Kidney (tissue), 14 donors: ENCODE data around the gene NCEH1. TPM values are rescaled to one million over a fixed set of nuclear protein-coding genes. Genes with fewer than 3 reads are reported as not detected.

ENCODE experiments used
- DNase-seq, 5 donors: peaks; one replicate each; pipeline ENCODE4 v3.0.0-alpha.2; 2013 to 2020
- FAIRE-seq: peaks from 2 replicates; lab custom pipeline; 2012; peaks lifted over from hg19 to GRCh38; lab: Jason Lieb, UNC
- H3K27ac ChIP-seq, 2 donors: one replicate each; pipeline ENCODE4 v1.7.0; 2013; ENCODE audit warnings: low read depth in 2 of 2, low read length in 2 of 2, inconsistent platforms in 1 of 2
- H3K27me3 ChIP-seq: one replicate; pipeline ENCODE4 v1.7.1; 2013; ENCODE audit warnings: low read length, inconsistent platforms; ENCODE audit not compliant: control insufficient read depth, insufficient read depth
- H3K36me3 ChIP-seq, 3 donors: one replicate each; pipeline versions ENCODE4 v1.7.0 to v1.7.1; 2013; ENCODE audit warnings: low read length in 3 of 3, control low read depth in 1 of 3, inconsistent platforms in 1 of 3; ENCODE audit not compliant: insufficient read depth in 3 of 3, control insufficient read depth in 2 of 3
- H3K4me1 ChIP-seq, 3 donors: one replicate each; pipeline versions ENCODE4 v1.7.0 to v1.7.1; 2013; ENCODE audit warnings: low read length in 3 of 3, inconsistent platforms in 1 of 3, low read depth in 1 of 3; ENCODE audit not compliant: control insufficient read depth in 2 of 3, insufficient read depth in 2 of 3
- H3K4me3 ChIP-seq, 3 donors: one replicate each; pipeline versions ENCODE4 v1.7.0 to v1.8.1; 2013; ENCODE audit warnings: low read length in 3 of 3, control low read depth in 1 of 3, inconsistent platforms in 1 of 3
- H3K9ac ChIP-seq, 3 donors: one replicate each; pipeline versions ENCODE4 v1.7.0 to v1.7.1; 2013; ENCODE audit warnings: low read length in 3 of 3, control low read depth in 1 of 3, inconsistent platforms in 1 of 3
- H3K9me3 ChIP-seq, 3 donors: one replicate each; pipeline versions ENCODE4 v1.7.0 to v1.7.1; 2013; ENCODE audit warnings: low read length in 3 of 3, control low read depth in 1 of 3, inconsistent platforms in 1 of 3; ENCODE audit not compliant: control insufficient read depth in 2 of 3, insufficient read depth in 1 of 3
- intact Hi-C: fragments of 100-400 bp; cut with DNase I; formaldehyde crosslinking; loops from one replicate; pipeline ENCODE4 v1.11.1; 2022
- polyA plus RNA-seq: library from polyadenylated mRNA; stranded (reverse); fragments of 350-450 nt; fragmentation: Illumina TruSeq; extraction: RNeasy Lipid Tissue Mini Kit (QIAGEN cat#74804); gene quantifications from one replicate; pipeline ENCODE4 v1.2.3, GENCODE V29; 2014; ENCODE audit warnings: low read depth, low replicate concordance; ENCODE audit not compliant: insufficient read depth
- total RNA-seq: library from RNA; stranded (reverse); fragmentation: NEBNext Ultra II Directional; extraction: Animal tissue kit (Norgen Biotek cat#: 25700); gene quantifications from one replicate; pipeline ENCODE4 v1.2.1, GENCODE V29; 2021
- TF ChIP-seq, protein P1 (sequence below): IDR thresholded peaks from 3 replicates; pipeline ENCODE4 v1.5.1; 2012; ENCODE audit warnings: mild to moderate bottlenecking, moderate library complexity, borderline replicate concordance; ENCODE audit not compliant: insufficient read depth; ENCODE audit errors: extremely low read depth
- donor health status: control.
- donor health status: control.
- donor health status: control.
- donor health status: control.
- donor health status: control.
- donor health status: DM: yes; HTN: yes; CAD: no.
- donor health status: Normal renal cell carcinoma (clear cell type).

Gene NCEH1
- total and polyA plus RNA-seq, 2 donors from 2014 or later: 6.7 to 43.6 TPM

DNA sequence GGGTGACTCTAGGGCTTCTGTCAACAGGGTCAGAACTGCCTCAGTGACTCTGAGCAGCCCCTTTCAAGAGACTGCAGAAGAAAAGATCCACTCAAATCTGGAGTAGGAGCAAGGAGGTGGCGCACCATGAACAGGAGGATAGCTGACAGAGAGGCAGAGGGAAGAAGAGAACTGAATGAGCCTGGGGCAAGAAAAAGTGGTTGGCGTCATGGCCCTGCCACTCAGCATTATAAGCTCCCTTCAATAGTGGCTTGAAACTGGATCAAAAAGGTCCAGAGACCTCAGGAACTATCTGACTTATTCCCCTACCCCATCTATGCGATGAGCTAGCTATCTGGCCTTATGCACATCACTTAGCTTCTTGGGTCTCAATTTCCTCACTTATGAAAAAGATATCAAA, 66.6 kb downstream of the NCEH1 start:
- no peak overlapping the region for H3K27ac ChIP-seq
- intact Hi-C loops: no loop called here
- H3K9me3 ChIP-seq: no peaks in the 10 kb centered on the region
- FAIRE-seq (no peak), DNase-seq (no peak)
- no peak overlapping the region for H3K9ac ChIP-seq
- peaks cover 0 to 18% (median 4%) of the 10 kb centered on the region in 3 donors for H3K36me3 ChIP-seq
- TF ChIP-seq, protein P1, sequence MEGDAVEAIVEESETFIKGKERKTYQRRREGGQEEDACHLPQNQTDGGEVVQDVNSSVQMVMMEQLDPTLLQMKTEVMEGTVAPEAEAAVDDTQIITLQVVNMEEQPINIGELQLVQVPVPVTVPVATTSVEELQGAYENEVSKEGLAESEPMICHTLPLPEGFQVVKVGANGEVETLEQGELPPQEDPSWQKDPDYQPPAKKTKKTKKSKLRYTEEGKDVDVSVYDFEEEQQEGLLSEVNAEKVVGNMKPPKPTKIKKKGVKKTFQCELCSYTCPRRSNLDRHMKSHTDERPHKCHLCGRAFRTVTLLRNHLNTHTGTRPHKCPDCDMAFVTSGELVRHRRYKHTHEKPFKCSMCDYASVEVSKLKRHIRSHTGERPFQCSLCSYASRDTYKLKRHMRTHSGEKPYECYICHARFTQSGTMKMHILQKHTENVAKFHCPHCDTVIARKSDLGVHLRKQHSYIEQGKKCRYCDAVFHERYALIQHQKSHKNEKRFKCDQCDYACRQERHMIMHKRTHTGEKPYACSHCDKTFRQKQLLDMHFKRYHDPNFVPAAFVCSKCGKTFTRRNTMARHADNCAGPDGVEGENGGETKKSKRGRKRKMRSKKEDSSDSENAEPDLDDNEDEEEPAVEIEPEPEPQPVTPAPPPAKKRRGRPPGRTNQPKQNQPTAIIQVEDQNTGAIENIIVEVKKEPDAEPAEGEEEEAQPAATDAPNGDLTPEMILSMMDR: no peak
- peaks cover 0 to 5% (median 0%) of the 10 kb centered on the region in 3 donors for H3K4me1 ChIP-seq
- no peak overlapping the region for H3K4me3 ChIP-seq
- no peaks in the 10 kb centered on the region for H3K27me3 ChIP-seq

DNA sequence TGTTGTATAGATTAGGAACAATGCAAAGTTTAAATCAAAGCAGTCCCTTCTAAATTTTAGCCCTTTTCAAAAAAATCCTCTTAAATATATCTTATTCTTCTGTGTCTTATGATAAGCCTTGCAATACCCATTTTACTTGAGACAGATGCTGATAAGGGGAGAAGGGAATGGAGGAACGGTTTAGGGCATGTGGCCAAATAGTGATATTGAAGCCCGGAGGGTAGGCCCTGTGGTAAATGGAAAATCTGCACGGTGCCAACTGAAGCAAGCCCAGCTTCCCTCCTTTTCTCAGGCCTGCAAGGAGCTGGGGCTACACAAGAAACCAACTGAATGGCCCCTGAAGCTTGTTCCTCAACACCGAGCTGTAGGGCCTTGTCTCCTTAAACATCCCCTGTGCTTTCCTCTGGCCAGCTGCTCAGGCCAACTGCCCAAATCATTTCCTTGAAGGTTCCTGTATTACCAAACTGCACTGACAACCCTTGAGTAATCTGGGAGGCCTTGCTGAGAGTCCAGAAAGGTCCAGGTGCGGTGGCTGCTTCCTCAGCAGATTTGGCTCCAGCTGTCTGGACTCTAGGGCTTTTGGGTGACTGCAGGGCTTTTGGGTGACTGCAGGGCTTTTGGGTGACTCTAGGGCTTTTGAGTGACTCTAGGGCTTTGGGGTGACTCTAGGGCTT, 67.2 kb downstream of the NCEH1 start:
- Histone ChIP-seq H3K4me1 (peaks cover 0 to 5% (median 0%) of the 10 kb centered on the region in 3 donors), H3K27me3 (no peaks in the 10 kb centered on the region), H3K36me3 (peaks cover 0 to 18% (median 4%) of the 10 kb centered on the region in 3 donors), H3K4me3 (no peak overlapping the region), H3K27ac (no peak overlapping the region), H3K9me3 (no peaks in the 10 kb centered on the region), H3K9ac (no peak overlapping the region)
- no peak for DNase-seq
- intact Hi-C loops: no loop called here
- TF ChIP-seq, protein P1: no peak
- FAIRE-seq: no peak

DNA sequence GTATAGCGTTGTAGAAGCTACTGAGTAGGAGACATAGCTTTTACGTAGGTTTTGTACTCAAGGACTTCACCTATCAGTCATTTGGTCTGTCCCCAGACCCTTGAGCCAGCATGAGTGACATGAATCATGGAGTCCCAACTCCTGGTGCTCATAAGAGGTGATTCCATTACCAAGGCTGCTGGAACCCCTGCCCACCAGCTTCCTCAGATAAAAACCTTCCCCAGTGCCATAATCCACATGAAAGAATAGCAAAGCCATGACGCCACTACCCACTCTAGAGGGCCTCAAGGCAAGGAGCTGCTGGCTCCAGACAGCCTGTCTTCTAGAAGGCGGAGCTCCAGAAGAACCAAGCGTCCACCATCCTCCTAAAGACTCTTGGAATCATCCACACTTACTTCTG, 69.6 kb downstream of the NCEH1 start:
- H3K36me3 ChIP-seq: peaks cover 0 to 18% (median 4%) of the 10 kb centered on the region in 3 donors
- H3K9me3 ChIP-seq: no peaks in the 10 kb centered on the region
- intact Hi-C loops: no loop called here
- FAIRE-seq: no peak
- no peaks in the 10 kb centered on the region for H3K27me3 ChIP-seq
- TF ChIP-seq, protein P1: no peak
- H3K27ac ChIP-seq: no peak overlapping the region
- no peak overlapping the region for H3K9ac ChIP-seq
- H3K4me3 ChIP-seq: no peak overlapping the region
- no peak for DNase-seq
- H3K4me1 ChIP-seq: no peaks in the 10 kb centered on the region
